ENCODE measurements around the gene NKD2. TPM values are rescaled to one million over a fixed set of nuclear protein-coding genes. Genes with fewer than 3 reads are reported as not detected.

The NKD2 gene
- total RNA-seq, 1 donor from 2014 or later, result 1.7 TPM

DNA sequence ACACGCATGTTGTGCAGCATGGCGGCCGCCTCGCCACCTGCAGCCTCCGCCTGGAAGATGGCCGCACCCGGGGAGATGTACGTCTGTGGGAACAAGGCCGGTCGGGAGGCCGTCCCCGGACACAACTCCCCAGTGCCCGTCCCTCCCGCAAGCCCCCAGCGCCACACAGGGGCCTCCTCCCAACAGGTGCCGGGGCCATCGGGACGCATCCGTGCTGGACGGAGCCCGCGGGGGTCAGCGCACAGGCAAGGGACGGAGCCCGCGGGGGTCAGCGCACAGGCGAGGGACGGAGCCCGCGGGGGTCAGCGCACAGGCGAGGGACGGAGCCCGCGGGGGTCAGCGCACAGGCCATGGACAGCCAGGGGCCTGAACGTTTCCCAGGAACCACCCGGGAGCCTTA lies 76.8 kb downstream of the NKD2 start:
- H3K36me3 ChIP-seq (ENCODE audit: control insufficient read depth, insufficient read depth, low read length), result no peaks in the 10 kb centered on the region
- TF ChIP-seq, protein P1, sequence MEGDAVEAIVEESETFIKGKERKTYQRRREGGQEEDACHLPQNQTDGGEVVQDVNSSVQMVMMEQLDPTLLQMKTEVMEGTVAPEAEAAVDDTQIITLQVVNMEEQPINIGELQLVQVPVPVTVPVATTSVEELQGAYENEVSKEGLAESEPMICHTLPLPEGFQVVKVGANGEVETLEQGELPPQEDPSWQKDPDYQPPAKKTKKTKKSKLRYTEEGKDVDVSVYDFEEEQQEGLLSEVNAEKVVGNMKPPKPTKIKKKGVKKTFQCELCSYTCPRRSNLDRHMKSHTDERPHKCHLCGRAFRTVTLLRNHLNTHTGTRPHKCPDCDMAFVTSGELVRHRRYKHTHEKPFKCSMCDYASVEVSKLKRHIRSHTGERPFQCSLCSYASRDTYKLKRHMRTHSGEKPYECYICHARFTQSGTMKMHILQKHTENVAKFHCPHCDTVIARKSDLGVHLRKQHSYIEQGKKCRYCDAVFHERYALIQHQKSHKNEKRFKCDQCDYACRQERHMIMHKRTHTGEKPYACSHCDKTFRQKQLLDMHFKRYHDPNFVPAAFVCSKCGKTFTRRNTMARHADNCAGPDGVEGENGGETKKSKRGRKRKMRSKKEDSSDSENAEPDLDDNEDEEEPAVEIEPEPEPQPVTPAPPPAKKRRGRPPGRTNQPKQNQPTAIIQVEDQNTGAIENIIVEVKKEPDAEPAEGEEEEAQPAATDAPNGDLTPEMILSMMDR (IDR thresholded peaks at IDR 0.05; ENCODE audit: insufficient read depth, low read length, poor library complexity, severe bottlenecking), result no peak
- no peak overlapping the region for H3K4me3 ChIP-seq (ENCODE audit: low read depth, low read length)
- no peaks in the 10 kb centered on the region for H3K27me3 ChIP-seq (ENCODE audit: control insufficient read depth, insufficient read depth, low read length)
- no peak for DNase-seq (ENCODE audit: low read depth)

DNA sequence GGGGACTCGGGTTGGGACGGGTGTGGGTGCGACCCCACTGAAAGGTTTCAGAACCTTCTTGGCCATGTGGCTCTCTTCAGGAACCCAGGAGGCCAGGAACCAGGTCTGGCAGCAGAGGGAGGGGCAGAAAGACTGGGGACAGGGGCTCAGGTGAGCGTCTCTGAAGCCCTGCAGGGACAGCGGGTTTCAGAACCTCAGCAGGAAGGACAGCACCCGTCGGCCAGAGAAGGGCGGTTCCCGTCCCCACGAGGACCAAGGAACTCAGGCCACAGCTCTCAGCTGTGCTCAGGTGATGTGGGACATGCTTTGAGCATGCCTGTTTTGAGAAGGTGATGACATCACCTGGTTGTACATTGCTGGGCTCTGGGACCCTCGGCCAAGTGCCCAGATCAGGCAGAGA lies 77.5 kb downstream of the NKD2 start:
- Histone ChIP-seq H3K4me3 (ENCODE audit: low read depth, low read length) (no peak overlapping the region), H3K27me3 (ENCODE audit: control insufficient read depth, insufficient read depth, low read length) (no peaks in the 10 kb centered on the region), H3K36me3 (ENCODE audit: control insufficient read depth, insufficient read depth, low read length) (no peaks in the 10 kb centered on the region)
- no peak for DNase-seq (ENCODE audit: low read depth)
- TF ChIP-seq, protein P1 (IDR thresholded peaks at IDR 0.05; ENCODE audit: insufficient read depth, low read length, poor library complexity, severe bottlenecking), result no peak

DNA sequence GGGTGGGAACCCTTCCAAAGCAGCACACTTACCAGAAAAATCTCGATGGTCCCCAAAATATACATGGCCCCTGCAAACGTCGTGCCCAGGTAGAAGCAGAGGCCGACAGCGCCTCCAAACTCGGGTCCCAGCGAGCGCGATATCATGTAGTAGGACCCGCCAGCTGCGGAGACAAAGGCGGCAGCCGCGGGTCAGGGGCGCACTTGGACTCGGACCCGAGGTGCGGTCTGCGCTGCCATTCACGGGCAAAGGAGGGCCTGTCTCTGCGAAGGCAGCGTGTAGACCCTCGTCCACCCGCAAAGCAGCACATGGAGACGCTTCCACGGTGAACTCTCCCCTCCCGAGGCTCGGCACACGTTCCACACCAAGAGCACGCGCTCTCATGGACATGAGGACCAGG lies 78.3 kb downstream of the NKD2 start:
- TF ChIP-seq, protein P1 (IDR thresholded peaks at IDR 0.05; ENCODE audit: insufficient read depth, low read length, poor library complexity, severe bottlenecking), result no peak
- no peaks in the 10 kb centered on the region for H3K27me3 ChIP-seq (ENCODE audit: control insufficient read depth, insufficient read depth, low read length)
- H3K4me3 ChIP-seq (ENCODE audit: low read depth, low read length), result no peak overlapping the region
- DNase-seq (ENCODE audit: low read depth), result no peak
- H3K36me3 ChIP-seq (ENCODE audit: control insufficient read depth, insufficient read depth, low read length), result no peaks in the 10 kb centered on the region

DNA sequence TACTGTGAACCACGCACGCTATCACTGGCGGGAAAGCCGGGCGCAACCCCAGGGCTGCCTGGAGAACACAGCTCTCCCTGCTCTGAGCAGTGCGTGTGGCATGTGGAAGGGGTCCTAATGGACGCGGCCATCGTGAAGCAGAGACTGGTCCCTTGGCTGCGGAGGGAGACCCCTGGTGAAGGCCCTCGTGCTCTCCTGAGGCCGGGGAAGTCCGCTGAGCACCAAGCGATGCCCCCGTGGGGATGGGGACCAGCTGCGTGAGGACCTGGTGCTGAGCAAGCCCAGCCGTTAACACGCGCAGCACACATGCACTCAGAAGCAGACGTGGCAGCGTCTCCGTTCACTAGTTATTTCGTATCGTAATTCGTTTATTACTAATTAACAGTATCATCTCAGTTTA lies 78.8 kb downstream of the NKD2 start:
- H3K27me3 ChIP-seq (ENCODE audit: control insufficient read depth, insufficient read depth, low read length), result no peaks in the 10 kb centered on the region
- H3K36me3 ChIP-seq (ENCODE audit: control insufficient read depth, insufficient read depth, low read length), result no peaks in the 10 kb centered on the region
- no peak overlapping the region for H3K4me3 ChIP-seq (ENCODE audit: low read depth, low read length)
- TF ChIP-seq, protein P1 (IDR thresholded peaks at IDR 0.05; ENCODE audit: insufficient read depth, low read length, poor library complexity, severe bottlenecking), result no peak
- DNase-seq (ENCODE audit: low read depth), result no peak

DNA sequence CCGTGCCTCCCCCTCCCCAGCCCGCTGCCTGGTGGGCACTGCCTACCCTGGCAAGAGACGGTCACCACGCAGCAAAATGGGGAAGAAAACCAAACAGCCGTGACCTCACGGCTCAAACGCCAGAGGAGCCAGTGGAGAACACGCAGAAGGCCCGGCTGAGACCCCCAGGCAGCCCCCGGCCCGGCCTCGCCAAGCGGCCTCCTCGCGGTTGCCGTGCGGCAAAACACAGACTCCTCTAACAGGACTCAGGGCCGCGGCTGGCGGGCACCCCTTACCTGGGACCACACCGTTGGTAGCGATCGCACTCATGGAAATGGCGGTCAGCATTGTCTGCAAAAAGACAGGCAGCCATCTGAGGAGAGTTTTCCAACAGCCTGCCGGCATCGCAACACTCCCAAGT lies 79.4 kb downstream of the NKD2 start:
- DNase-seq (ENCODE audit: low read depth), result no peak
- no peak overlapping the region for H3K4me3 ChIP-seq (ENCODE audit: low read depth, low read length)

More for the DNA sequence above, 79.4 kb downstream of the NKD2 start:
- Histone ChIP-seq H3K36me3 (ENCODE audit: control insufficient read depth, insufficient read depth, low read length) (no peaks in the 10 kb centered on the region), H3K27me3 (ENCODE audit: control insufficient read depth, insufficient read depth, low read length) (no peaks in the 10 kb centered on the region)
- TF ChIP-seq, protein P1 (IDR thresholded peaks at IDR 0.05; ENCODE audit: insufficient read depth, low read length, poor library complexity, severe bottlenecking), result no peak

Other genes with a start within 250 kb of the NKD2 start
- gene ZDHHC11B, start 224.1 kb upstream of the NKD2 start, total RNA-seq, result 0.25 and 0.55 TPM in 2 replicates
- 0.68 and 1.3 TPM in 2 replicates for gene ZDHHC11, start 157.8 kb upstream of the NKD2 start, total RNA-seq
- 47.3 and 47.9 TPM in 2 replicates for gene BRD9, start 116.0 kb upstream of the NKD2 start, total RNA-seq
- 7.4 and 10.8 TPM in 2 replicates for gene TRIP13, start 115.9 kb upstream of the NKD2 start, total RNA-seq
- 50.3 and 63.3 TPM in 2 replicates for gene SLC12A7, start 103.3 kb downstream of the NKD2 start, total RNA-seq
- gene SLC6A19, start 192.8 kb downstream of the NKD2 start, total RNA-seq, result not detected in 2 replicates
- gene SLC6A18, start 216.6 kb downstream of the NKD2 start, total RNA-seq, result not detected in 2 replicates